WTC11 (cell line): ENCODE data around the gene KLHL30.

Source experiments
- ETV6 ChIP-seq: sonication (generic); formaldehyde crosslinking; IDR thresholded peaks from 2 replicates; pipeline ENCODE4 v1.8.1; 2022; ENCODE audit warnings: mild to moderate bottlenecking, missing genetic modification reagents
- FOXJ3 ChIP-seq: sonication (generic); formaldehyde crosslinking; IDR thresholded peaks from 2 replicates; pipeline ENCODE4 v1.9.0; 2021; ENCODE audit warnings: missing genetic modification reagents, mild to moderate bottlenecking, borderline replicate concordance
- MYBL2 ChIP-seq: sonication (generic); formaldehyde crosslinking; IDR thresholded peaks from 2 replicates; pipeline ENCODE4 v1.8.1; 2023; ENCODE audit warnings: mild to moderate bottlenecking, moderate library complexity, missing genetic modification reagents
- TEAD4 ChIP-seq: sonication (generic); formaldehyde crosslinking; IDR thresholded peaks from 2 replicates; pipeline ENCODE4 v1.8.0; 2022; ENCODE audit warnings: mild to moderate bottlenecking, missing genetic modification reagents
- ZNF121 ChIP-seq: sonication (generic); formaldehyde crosslinking; IDR thresholded peaks from 2 replicates; pipeline ENCODE4 v1.8.0; 2023; ENCODE audit warnings: missing genetic modification reagents
- TF ChIP-seq, protein P1 (sequence below): fragments of 200-600 bp; IDR thresholded peaks from 2 replicates; pipeline ENCODE4 v1.8.0; 2022; ENCODE audit warnings: antibody characterized with exemption
- TF ChIP-seq, protein P2 (sequence below): sonication (generic); formaldehyde crosslinking; IDR thresholded peaks from 2 replicates; pipeline ENCODE4 v1.8.0; 2022; ENCODE audit warnings: missing genetic modification reagents
- TF ChIP-seq, protein P3 (sequence below): sonication (generic); formaldehyde crosslinking; IDR thresholded peaks from 2 replicates; pipeline ENCODE4 v1.8.0; 2022; ENCODE audit warnings: mild to moderate bottlenecking, missing genetic modification reagents

GRCh38 chr2:238138331-238139195 lies at the start of gene KLHL30:
- TF ChIP-seq, protein P1, sequence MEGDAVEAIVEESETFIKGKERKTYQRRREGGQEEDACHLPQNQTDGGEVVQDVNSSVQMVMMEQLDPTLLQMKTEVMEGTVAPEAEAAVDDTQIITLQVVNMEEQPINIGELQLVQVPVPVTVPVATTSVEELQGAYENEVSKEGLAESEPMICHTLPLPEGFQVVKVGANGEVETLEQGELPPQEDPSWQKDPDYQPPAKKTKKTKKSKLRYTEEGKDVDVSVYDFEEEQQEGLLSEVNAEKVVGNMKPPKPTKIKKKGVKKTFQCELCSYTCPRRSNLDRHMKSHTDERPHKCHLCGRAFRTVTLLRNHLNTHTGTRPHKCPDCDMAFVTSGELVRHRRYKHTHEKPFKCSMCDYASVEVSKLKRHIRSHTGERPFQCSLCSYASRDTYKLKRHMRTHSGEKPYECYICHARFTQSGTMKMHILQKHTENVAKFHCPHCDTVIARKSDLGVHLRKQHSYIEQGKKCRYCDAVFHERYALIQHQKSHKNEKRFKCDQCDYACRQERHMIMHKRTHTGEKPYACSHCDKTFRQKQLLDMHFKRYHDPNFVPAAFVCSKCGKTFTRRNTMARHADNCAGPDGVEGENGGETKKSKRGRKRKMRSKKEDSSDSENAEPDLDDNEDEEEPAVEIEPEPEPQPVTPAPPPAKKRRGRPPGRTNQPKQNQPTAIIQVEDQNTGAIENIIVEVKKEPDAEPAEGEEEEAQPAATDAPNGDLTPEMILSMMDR: no peak
- TF ChIP-seq, protein P2, sequence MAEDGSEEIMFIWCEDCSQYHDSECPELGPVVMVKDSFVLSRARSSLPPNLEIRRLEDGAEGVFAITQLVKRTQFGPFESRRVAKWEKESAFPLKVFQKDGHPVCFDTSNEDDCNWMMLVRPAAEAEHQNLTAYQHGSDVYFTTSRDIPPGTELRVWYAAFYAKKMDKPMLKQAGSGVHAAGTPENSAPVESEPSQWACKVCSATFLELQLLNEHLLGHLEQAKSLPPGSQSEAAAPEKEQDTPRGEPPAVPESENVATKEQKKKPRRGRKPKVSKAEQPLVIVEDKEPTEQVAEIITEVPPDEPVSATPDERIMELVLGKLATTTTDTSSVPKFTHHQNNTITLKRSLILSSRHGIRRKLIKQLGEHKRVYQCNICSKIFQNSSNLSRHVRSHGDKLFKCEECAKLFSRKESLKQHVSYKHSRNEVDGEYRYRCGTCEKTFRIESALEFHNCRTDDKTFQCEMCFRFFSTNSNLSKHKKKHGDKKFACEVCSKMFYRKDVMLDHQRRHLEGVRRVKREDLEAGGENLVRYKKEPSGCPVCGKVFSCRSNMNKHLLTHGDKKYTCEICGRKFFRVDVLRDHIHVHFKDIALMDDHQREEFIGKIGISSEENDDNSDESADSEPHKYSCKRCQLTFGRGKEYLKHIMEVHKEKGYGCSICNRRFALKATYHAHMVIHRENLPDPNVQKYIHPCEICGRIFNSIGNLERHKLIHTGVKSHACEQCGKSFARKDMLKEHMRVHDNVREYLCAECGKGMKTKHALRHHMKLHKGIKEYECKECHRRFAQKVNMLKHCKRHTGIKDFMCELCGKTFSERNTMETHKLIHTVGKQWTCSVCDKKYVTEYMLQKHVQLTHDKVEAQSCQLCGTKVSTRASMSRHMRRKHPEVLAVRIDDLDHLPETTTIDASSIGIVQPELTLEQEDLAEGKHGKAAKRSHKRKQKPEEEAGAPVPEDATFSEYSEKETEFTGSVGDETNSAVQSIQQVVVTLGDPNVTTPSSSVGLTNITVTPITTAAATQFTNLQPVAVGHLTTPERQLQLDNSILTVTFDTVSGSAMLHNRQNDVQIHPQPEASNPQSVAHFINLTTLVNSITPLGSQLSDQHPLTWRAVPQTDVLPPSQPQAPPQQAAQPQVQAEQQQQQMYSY (CRISPR knock-in tag): no peak
- TF ChIP-seq, protein P3, sequence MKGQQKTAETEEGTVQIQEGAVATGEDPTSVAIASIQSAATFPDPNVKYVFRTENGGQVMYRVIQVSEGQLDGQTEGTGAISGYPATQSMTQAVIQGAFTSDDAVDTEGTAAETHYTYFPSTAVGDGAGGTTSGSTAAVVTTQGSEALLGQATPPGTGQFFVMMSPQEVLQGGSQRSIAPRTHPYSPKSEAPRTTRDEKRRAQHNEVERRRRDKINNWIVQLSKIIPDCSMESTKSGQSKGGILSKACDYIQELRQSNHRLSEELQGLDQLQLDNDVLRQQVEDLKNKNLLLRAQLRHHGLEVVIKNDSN (CRISPR knock-in tag): no peak
- TF ChIP-seq TEAD4 (CRISPR knock-in tag) (no peak), FOXJ3 (no peak), ETV6 (CRISPR knock-in tag) (no peak), ZNF121 (CRISPR knock-in tag) (no peak), MYBL2 (CRISPR knock-in tag) (no peak)
